MV-4-11 (cell line): ENCODE results near the gene FRMPD3.

Experiments used
- DNase-seq: peaks from one replicate; lab custom pipeline; 2025; lab: John Stamatoyannopoulos, UW

The FRMPD3 gene

DNA sequence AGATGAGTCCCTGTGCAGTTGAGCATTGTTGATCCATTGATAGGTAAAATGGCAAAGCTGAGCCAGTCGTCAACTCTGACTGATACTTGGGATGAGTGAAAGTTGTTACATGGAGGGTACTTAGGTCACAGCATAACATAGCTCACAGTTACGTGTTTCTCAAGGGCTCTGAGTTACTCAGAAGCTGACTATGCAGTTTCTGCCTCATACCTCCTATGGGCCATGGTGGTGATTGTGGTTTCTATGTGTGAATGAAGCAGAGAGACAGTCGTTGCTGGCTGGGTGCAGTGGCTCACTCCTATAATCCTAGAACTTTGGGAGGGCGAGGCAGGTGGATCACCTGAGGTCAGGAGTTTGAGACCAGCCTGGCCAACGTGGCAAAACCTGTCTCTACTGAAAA lies 30.8 kb downstream of the FRMPD3 start:
- DNase-seq: no peak

DNA sequence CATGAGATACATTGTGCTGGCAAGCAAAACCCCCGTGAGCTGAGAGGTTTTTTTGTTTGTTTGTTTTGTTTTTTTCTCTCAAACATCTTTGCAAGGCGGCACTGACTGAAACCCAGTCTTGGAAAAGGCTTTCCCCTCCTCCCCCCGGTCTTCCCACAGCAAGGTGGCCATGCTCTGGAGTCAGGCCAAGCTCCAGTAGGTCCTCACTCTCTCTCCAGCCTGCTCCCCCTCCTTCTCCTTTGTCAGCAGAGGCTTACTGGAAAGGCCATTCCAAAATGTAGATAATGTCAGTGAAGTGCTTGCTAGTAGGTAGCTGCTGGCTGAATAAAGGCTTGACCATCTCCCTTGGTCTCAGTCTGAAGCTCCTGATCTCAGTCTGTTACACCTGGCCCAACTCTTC lies 32.6 kb downstream of the FRMPD3 start:
- no peak for DNase-seq

DNA sequence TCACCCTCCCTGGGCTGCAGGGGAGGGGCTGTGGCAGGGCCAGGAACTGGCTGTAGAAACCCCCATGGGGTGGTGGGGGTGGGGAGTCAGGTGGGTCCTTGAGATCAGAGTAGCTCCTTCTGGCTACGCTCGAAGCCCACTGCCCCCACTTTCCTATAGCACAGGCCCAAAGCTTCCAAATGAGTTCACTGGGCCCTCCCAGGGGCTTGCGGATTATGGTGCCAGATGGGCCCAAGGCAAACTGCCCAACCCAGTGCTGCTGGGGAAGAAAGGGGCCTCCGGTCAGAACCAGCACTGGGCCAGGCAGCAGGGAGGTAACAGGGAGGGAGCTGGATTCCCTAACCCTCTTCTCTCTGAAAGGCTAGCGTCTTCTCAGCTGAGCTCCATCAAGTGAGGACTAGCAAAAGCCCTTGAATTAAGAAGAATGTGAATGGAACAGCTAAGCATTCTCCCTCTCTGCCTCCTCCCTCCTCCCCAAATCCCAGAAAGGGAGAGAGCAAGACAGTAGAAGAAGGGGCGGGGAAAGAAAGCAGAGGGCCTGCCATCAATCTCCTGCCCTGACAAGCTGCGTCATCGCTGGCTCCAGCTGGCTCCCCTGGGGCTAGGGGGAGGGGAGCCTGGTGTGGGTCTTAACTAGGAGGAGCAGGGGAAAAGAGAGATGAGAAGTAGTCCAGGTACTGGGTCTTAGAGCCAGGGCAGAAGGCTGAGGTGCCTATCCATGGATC lies 34.7 kb downstream of the FRMPD3 start:
- DNase-seq: no peak

DNA sequence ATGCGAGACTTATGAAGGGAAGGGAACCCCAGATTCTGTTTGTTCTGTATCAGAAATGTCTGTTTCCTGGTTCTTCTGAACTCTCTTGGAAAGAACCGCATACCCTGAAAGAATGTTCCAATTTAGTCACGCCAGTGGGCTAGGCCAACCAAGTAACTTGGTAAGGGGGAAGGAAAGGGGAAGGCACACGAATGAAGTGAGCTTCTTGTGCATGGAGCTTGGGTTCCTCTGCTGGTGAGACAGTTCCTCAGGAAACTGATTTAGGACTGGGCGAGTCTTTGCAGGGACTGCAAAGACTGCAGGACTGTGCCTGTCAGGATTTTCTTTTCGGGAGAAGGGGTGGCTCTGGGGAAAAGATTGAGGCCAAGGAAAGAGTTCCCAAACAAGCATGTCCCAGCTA lies 35.6 kb downstream of the FRMPD3 start:
- DNase-seq: no peak

DNA sequence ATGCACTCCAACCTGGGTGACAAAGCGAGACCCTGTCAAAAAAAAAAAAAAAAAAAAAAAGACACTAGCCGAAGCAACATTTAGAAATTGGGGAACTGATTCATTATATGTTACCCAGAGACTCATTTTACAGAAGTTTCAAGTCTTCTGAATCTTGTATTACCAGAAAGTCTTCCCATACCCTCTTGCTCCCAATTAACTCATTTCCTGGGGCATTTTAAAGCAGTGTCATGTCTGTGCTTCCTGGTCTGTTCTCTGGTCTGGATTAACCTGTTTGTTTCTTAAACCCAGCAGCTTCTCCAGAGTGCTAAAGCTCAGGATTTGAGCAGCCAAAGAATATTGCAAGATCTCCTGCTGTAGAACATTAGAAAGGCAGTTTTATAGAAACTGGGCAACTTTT lies 43.7 kb downstream of the FRMPD3 start:
- no peak for DNase-seq

DNA sequence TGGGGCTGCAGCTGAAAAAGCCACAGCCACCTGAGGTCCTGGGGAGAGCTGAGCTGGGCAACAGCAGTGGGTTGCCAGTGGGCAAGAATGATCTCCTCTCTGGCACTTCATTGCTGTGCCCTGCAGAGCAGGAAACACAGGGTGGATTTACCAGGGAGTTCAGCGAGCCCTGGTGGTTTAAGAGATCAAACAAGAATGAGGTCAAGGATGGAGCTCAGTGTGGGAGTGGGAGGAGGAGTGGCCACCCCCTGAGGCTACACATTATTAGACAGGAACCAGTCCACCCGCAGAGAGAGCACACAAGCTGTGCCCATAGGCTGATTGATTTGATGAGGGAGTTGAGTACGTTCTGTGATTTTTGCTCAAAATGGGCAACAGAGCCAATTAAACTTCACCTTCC lies 47.3 kb downstream of the FRMPD3 start:
- no peak for DNase-seq
